Measurements from ENCODE around the gene TCF20.

Gene TCF20

GRCh38 chr22:42298746-42299145 lies 28.3 kb upstream of the TCF20 start:
- no peak overlapping the region for H3K4ac ChIP-seq (ENCODE audit: low read depth in 1 of 2, low read length in 2 of 2)
- H3K4me1 ChIP-seq (ENCODE audit: control insufficient read depth, insufficient read depth, low read depth, low read length) = peaks cover 14% of the 10 kb centered on the region
- H3K4me3 ChIP-seq (ENCODE audit: insufficient read depth in 1 of 2, low read depth in 1 of 2, low read length in 2 of 2) = no peak overlapping the region
- no peak overlapping the region for H4K8ac ChIP-seq (ENCODE audit: low read length)
- H3K36me3 ChIP-seq (ENCODE audit: control insufficient read depth in 1 of 2, insufficient read depth in 2 of 2, low read depth in 1 of 2, low read length in 2 of 2) = no peaks in the 10 kb centered on the region
- H3K9ac ChIP-seq (ENCODE audit: low read length) = no peak overlapping the region
- peak overlapping the region in 1 of 2 experiments; percentile 51 for H3K14ac ChIP-seq (ENCODE audit: low read length in 2 of 2)
- H4K91ac ChIP-seq (ENCODE audit: low read length) = no peak overlapping the region
- no peak for DNase-seq
- no peak overlapping the region for H2AK5ac ChIP-seq (ENCODE audit: low read length, severe bottlenecking)
- H3K18ac ChIP-seq (ENCODE audit: low read depth in 1 of 2, low read length in 2 of 2) = no peak overlapping the region
- no peak overlapping the region for H3K4me2 ChIP-seq (ENCODE audit: low read length, poor library complexity, severe bottlenecking)
- H2BK5ac ChIP-seq (ENCODE audit: low read depth, low read length, poor library complexity, severe bottlenecking) = no peak overlapping the region
- H3K79me1 ChIP-seq (replicated peaks; ENCODE audit: low read length, poor library complexity, severe bottlenecking) = no peaks in the 10 kb centered on the region
- no peak overlapping the region for H2AFZ ChIP-seq (ENCODE audit: low read depth, low read length)
- no peak overlapping the region for H3K23ac ChIP-seq (ENCODE audit: low read length in 2 of 2)
- no peak overlapping the region for H2BK120ac ChIP-seq (ENCODE audit: low read depth, low read length)
- peaks cover 49 to 65% of the 10 kb centered on the region in 2 experiments for H3K27me3 ChIP-seq (ENCODE audit: control insufficient read depth in 1 of 2, insufficient read depth in 1 of 2, low read length in 2 of 2)
- H2BK15ac ChIP-seq (ENCODE audit: low read depth, poor library complexity, severe bottlenecking) = no peak overlapping the region
- no peak overlapping the region for H3K27ac ChIP-seq (ENCODE audit: low read length, poor library complexity, severe bottlenecking)
- H3K9me3 ChIP-seq (ENCODE audit: control insufficient read depth, low read length) = no peaks in the 10 kb centered on the region
- H2BK12ac ChIP-seq (ENCODE audit: low read length in 2 of 2) = no peak overlapping the region
- WGBS = 65% methylated on average over 8 of the region's 8 CpGs

GRCh38 chr22:42297778-42298177 lies 27.3 kb upstream of the TCF20 start:
- no peak overlapping the region for H3K9ac ChIP-seq (ENCODE audit: low read length)
- no peaks in the 10 kb centered on the region for H3K36me3 ChIP-seq (ENCODE audit: control insufficient read depth in 1 of 2, insufficient read depth in 2 of 2, low read depth in 1 of 2, low read length in 2 of 2)
- no peaks in the 10 kb centered on the region for H3K9me3 ChIP-seq (ENCODE audit: control insufficient read depth, low read length)
- H3K27me3 ChIP-seq (ENCODE audit: control insufficient read depth in 1 of 2, insufficient read depth in 1 of 2, low read length in 2 of 2) = peaks cover 44 to 56% of the 10 kb centered on the region in 2 experiments
- no peak for DNase-seq
- H2BK15ac ChIP-seq (ENCODE audit: low read depth, poor library complexity, severe bottlenecking) = no peak overlapping the region
- H4K8ac ChIP-seq (ENCODE audit: low read length) = no peak overlapping the region
- peaks cover 15% of the 10 kb centered on the region for H3K4me1 ChIP-seq (ENCODE audit: control insufficient read depth, insufficient read depth, low read depth, low read length)
- no peak overlapping the region for H2BK5ac ChIP-seq (ENCODE audit: low read depth, low read length, poor library complexity, severe bottlenecking)
- no peak overlapping the region for H3K23ac ChIP-seq (ENCODE audit: low read length in 2 of 2)
- 76% methylated on average over 2 of the region's 2 CpGs for WGBS
- H2AK5ac ChIP-seq (ENCODE audit: low read length, severe bottlenecking) = no peak overlapping the region
- no peaks in the 10 kb centered on the region for H3K79me1 ChIP-seq (replicated peaks; ENCODE audit: low read length, poor library complexity, severe bottlenecking)
- H3K27ac ChIP-seq (ENCODE audit: low read length, poor library complexity, severe bottlenecking) = no peak overlapping the region
- no peak overlapping the region for H3K4ac ChIP-seq (ENCODE audit: low read depth in 1 of 2, low read length in 2 of 2)
- no peak overlapping the region for H3K18ac ChIP-seq (ENCODE audit: low read depth in 1 of 2, low read length in 2 of 2)
- no peak overlapping the region for H2BK120ac ChIP-seq (ENCODE audit: low read depth, low read length)
- no peak overlapping the region for H2AFZ ChIP-seq (ENCODE audit: low read depth, low read length)
- no peak overlapping the region for H3K14ac ChIP-seq (ENCODE audit: low read length in 2 of 2)
- H3K4me3 ChIP-seq (ENCODE audit: insufficient read depth in 1 of 2, low read depth in 1 of 2, low read length in 2 of 2) = no peak overlapping the region
- H2BK12ac ChIP-seq (ENCODE audit: low read length in 2 of 2) = no peak overlapping the region
- H4K91ac ChIP-seq (ENCODE audit: low read length) = no peak overlapping the region
- H3K4me2 ChIP-seq (ENCODE audit: low read length, poor library complexity, severe bottlenecking) = no peak overlapping the region

- Histone ChIP-seq H3K23ac (ENCODE audit: low read length in 2 of 2) (no peak overlapping the region), H4K91ac (ENCODE audit: low read length) (no peak overlapping the region), H2BK5ac (ENCODE audit: low read depth, low read length, poor library complexity, severe bottlenecking) (no peak overlapping the region), H2BK120ac (ENCODE audit: low read depth, low read length) (no peak overlapping the region), H3K4ac (ENCODE audit: low read depth in 1 of 2, low read length in 2 of 2) (no peak overlapping the region), H2AK5ac (ENCODE audit: low read length, severe bottlenecking) (no peak overlapping the region), H3K14ac (ENCODE audit: low read length in 2 of 2) (no peak overlapping the region), H3K9ac (ENCODE audit: low read length) (no peak overlapping the region), H3K4me1 (ENCODE audit: control insufficient read depth, insufficient read depth, low read depth, low read length) (peaks cover 15% of the 10 kb centered on the region), H2BK15ac (ENCODE audit: low read depth, poor library complexity, severe bottlenecking) (no peak overlapping the region), H3K9me3 (ENCODE audit: control insufficient read depth, low read length) (no peaks in the 10 kb centered on the region), H3K4me3 (ENCODE audit: insufficient read depth in 1 of 2, low read depth in 1 of 2, low read length in 2 of 2) (no peak overlapping the region), H3K79me1 (replicated peaks; ENCODE audit: low read length, poor library complexity, severe bottlenecking) (no peaks in the 10 kb centered on the region), H4K8ac (ENCODE audit: low read length) (no peak overlapping the region), H3K36me3 (ENCODE audit: control insufficient read depth in 1 of 2, insufficient read depth in 2 of 2, low read depth in 1 of 2, low read length in 2 of 2) (no peaks in the 10 kb centered on the region), H3K4me2 (ENCODE audit: low read length, poor library complexity, severe bottlenecking) (no peak overlapping the region), H3K27me3 (ENCODE audit: control insufficient read depth in 1 of 2, insufficient read depth in 1 of 2, low read length in 2 of 2) (peaks cover 41 to 48% of the 10 kb centered on the region in 2 experiments), H2BK12ac (ENCODE audit: low read length in 2 of 2) (no peak overlapping the region), H3K27ac (ENCODE audit: low read length, poor library complexity, severe bottlenecking) (no peak overlapping the region), H3K18ac (ENCODE audit: low read depth in 1 of 2, low read length in 2 of 2) (no peak overlapping the region), H2AFZ (ENCODE audit: low read depth, low read length) (no peak overlapping the region)
- WGBS = 97% methylated on average over 3 of the region's 3 CpGs
- no peak for DNase-seq
Observed at GRCh38 chr22:42296883-42297282, 26.4 kb upstream of the TCF20 start.

GRCh38 chr22:42296381-42296853 lies 26.0 kb upstream of the TCF20 start:
- H3K27me3 ChIP-seq (ENCODE audit: control insufficient read depth in 1 of 2, insufficient read depth in 1 of 2, low read length in 2 of 2) = peaks cover 37 to 44% of the 10 kb centered on the region in 2 experiments
- no peak overlapping the region for H4K91ac ChIP-seq (ENCODE audit: low read length)
- H3K4me3 ChIP-seq (ENCODE audit: insufficient read depth in 1 of 2, low read depth in 1 of 2, low read length in 2 of 2) = no peak overlapping the region
- H3K4me2 ChIP-seq (ENCODE audit: low read length, poor library complexity, severe bottlenecking) = no peak overlapping the region
- WGBS = 73% methylated on average over 19 of the region's 19 CpGs
- H4K8ac ChIP-seq (ENCODE audit: low read length) = no peak overlapping the region
- no peak overlapping the region for H3K27ac ChIP-seq (ENCODE audit: low read length, poor library complexity, severe bottlenecking)
- no peaks in the 10 kb centered on the region for H3K79me1 ChIP-seq (replicated peaks; ENCODE audit: low read length, poor library complexity, severe bottlenecking)
- H3K9ac ChIP-seq (ENCODE audit: low read length) = no peak overlapping the region
- H3K14ac ChIP-seq (ENCODE audit: low read length in 2 of 2) = no peak overlapping the region
- no peak overlapping the region for H2BK12ac ChIP-seq (ENCODE audit: low read length in 2 of 2)
- no peak overlapping the region for H3K18ac ChIP-seq (ENCODE audit: low read depth in 1 of 2, low read length in 2 of 2)
- no peak overlapping the region for H3K23ac ChIP-seq (ENCODE audit: low read length in 2 of 2)
- H3K4me1 ChIP-seq (ENCODE audit: control insufficient read depth, insufficient read depth, low read depth, low read length) = peaks cover 15% of the 10 kb centered on the region
- H2BK5ac ChIP-seq (ENCODE audit: low read depth, low read length, poor library complexity, severe bottlenecking) = no peak overlapping the region
- H2BK120ac ChIP-seq (ENCODE audit: low read depth, low read length) = no peak overlapping the region
- no peak overlapping the region for H3K4ac ChIP-seq (ENCODE audit: low read depth in 1 of 2, low read length in 2 of 2)
- H2AK5ac ChIP-seq (ENCODE audit: low read length, severe bottlenecking) = no peak overlapping the region
- no peak overlapping the region for H2AFZ ChIP-seq (ENCODE audit: low read depth, low read length)
- DNase-seq = no peak
- H2BK15ac ChIP-seq (ENCODE audit: low read depth, poor library complexity, severe bottlenecking) = no peak overlapping the region
- no peaks in the 10 kb centered on the region for H3K36me3 ChIP-seq (ENCODE audit: control insufficient read depth in 1 of 2, insufficient read depth in 2 of 2, low read depth in 1 of 2, low read length in 2 of 2)
- H3K9me3 ChIP-seq (ENCODE audit: control insufficient read depth, low read length) = no peaks in the 10 kb centered on the region

Measured in mesenchymal stem cell (in vitro differentiated cells and primary cell).